Inflammatory macrophage treated with lipopolysaccharide for 4 hours (primary cell): ENCODE results near the gene SSBP4.

Experiments
- DNase-seq: peaks from one replicate; pipeline ENCODE4 v3.0.0-alpha.2; 2020

Gene SSBP4

DNA sequence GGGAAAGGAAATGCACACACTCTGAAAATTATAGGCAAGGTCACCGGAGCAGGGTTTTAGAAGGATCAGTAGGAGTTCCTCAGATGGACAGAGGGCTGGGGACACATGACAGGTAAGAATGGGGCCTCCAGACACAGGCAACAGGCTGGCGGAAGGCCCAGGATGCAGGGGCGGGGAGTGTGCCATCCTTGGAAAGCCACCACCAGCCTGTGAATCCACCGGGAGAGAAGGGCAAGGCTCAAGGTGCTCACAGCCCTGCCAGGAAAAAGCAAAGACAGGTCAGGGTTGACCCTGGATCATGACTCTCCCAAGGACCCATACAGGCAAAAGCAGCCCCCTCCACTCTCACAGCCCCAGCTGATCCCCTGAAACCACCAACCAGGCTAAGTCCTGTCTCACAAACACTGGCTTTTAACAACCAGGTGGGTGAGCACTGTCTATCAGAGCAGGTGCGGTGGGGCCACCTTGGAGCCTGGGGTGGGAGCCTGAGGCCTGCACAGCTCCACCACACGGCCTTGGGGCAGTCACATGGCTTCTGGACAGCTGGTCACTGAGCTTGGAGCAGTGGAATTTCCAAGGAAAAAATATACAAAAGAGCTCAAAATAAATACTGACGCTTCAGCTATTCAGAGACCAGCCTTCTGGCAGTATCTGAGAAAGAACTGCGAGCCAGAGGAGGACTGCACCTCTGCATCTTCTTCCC lies 54.0 kb downstream of the SSBP4 start:
- DNase-seq = no peak

DNA sequence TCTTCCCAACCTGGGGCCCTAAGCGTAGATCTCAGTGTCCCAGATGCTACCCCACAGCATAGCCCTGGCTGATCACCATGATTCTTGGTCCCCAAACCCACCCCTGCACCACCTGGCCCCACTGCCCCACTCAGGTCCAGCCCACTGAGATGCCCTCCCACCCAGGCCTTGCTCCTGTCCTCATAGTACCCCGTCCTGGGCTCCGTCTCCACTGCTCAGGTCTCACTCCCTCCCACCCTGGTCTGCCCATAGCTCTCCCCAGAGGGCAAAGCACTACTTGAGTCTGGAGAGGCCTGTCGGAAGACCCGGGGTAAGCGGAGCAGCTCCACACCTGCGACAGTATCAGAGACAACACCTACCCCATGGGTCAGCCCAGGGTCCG lies 54.5 kb downstream of the SSBP4 start:
- no peak for DNase-seq

DNA sequence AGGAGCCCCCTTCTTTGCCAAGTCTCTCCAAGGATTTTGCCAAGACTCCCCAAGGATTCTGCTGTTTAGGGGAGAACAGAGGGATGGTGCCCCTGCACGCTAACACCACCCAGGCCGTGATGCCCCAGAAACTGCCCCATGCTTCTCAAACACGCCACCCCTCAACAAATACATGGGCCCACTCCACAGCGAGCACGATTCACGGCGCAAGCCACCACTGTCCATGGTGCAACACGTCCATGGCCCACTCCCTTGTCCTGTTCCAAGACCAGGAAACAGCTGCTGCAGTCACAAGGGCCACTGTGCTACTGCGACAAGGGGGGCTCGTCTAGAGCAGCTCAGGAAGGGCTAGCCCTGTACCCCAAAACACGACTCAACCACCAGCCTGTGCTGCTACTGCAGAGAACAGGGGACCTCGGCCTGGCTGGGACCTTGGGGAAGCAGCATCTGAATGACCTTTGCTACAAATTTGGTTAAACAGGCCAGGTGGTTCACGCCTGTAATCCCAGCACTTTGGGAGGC lies 55.2 kb downstream of the SSBP4 start:
- DNase-seq = no peak

DNA sequence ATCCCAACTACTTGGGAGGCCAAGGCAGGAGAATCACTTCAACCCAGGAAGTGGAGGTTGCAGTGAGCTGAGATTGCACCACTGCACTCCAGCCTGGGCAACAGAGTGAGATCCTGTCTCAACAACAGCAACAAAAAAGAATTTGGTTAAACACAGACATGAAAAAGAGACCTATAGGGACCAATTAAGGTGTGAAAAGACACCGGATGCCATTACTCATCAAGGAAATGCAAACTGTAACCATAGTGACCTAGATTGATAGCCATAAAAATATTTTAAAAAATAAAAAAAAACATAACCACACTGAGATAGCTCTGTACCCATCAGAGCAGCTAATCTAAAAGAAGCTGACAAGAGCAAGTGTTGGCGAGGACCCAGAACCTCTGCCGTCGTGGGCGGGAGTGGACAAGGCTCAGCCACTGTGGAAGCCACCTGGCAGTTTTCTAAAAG lies 55.8 kb downstream of the SSBP4 start:
- DNase-seq = no peak

- DNase-seq = no peak
Observed at GRCh38 chr19:18475762-18476331, 56.6 kb downstream of the SSBP4 start.

DNA sequence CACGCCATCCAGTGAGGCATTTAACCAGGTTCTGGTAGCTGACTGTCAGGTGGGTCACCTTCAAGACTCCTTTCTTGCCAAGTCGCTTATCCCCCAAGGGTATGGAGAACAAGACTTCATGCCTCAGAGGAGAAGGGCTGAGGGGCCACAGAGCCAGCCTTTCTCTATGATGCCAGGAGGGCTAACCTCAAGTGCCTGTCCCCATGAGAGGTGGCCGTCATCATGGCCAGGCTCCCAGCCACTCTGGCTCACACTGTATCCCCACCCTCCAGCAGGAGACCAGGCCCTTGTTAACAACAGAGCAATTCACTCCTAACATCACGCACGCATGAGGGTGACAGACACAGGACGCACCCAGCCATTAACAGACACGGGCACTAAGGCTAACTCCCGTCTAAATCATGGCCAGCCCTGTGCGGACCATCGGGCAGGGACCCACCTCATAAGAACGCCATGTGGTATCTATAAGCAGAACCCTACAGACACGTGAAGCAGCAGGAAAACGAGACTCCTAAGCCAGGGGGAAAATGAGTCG lies 57.4 kb downstream of the SSBP4 start:
- DNase-seq = no peak

DNA sequence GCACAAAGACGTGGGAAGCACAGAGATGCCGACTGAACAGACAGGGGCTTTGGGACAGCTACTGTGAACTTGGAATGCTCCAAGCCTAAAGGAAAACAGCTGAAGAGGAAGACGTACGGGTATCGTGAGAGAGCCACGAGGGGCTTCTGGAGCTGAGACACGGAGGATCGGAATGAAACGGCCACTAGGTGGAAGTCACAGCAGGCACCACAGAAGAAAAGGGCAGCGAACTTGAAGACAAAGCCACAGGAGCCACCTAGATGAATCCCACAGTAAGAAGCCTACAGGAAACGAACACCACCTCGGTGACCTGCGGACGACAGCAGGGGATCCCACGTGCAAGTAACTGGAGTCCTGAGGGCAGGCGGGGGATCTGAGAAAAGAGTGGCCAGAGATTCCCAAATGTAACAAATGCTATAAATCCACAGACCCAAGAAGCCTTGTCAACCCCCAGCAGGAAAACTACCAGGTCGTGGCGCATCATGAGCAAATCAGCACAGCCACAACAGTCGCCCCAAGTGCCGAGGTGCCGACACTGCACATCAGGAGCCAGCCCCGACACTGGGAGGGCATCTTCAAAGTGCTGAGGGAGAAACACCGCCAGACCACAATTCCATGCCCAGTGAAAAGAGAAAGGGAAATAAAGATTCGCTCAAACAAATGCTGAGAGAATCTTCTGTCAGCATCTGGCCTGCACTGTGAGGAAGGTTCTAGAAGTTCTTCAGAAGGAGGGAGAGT lies 58.0 kb downstream of the SSBP4 start:
- DNase-seq = no peak

- DNase-seq = no peak
Observed at GRCh38 chr19:18477974-18478373, 58.8 kb downstream of the SSBP4 start.

- peak; percentile 98 for DNase-seq
Observed at GRCh38 chr19:18478545-18479311, 59.5 kb downstream of the SSBP4 start.

- peak; percentile 72 for DNase-seq
Observed at GRCh38 chr19:18480006-18480691, 61.0 kb downstream of the SSBP4 start.

GRCh38 chr19:18481505-18482222 lies 62.5 kb downstream of the SSBP4 start:
- peak; percentile 33 for DNase-seq

GRCh38 chr19:18483119-18483890 lies 64.1 kb downstream of the SSBP4 start:
- peak; percentile 53 for DNase-seq
